Measurements from ENCODE around the gene ZDHHC13. TPM values are rescaled to one million over a fixed set of nuclear protein-coding genes. Genes with fewer than 3 reads are reported as not detected.

The ZDHHC13 gene
- polyA plus RNA-seq, 1 donor from 2014 or later = 70.0 TPM

DNA sequence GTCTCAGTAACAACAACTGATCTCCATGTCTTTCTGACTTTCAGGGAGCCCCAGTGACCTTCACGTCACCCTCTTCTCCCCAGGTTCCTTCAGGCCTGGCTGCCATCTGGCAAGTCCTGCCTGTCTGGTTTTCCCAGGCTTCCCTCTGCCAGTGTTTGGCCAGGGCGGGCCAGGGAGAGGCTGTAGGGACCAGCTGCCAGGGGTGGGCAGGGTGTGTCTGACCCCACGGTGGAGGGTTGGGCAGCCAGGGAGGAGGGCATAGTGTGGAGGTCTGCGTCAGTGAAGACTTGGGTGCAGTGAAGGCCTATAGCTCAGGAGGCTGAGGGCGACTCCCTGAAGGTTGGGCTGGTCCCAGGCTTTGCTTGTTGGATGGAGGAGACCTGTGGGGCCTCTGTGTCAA is 44.5 kb upstream of the ZDHHC13 start:
- Histone ChIP-seq H3K4me3 (ENCODE audit: low read length) (no peak overlapping the region), H3K79me2 (replicated peaks; ENCODE audit: insufficient read depth, low read length) (no peaks in the 10 kb centered on the region), H4K20me1 (ENCODE audit: insufficient read depth) (no peaks in the 10 kb centered on the region), H3K36me3 (ENCODE audit: insufficient read depth, low read length) (no peaks in the 10 kb centered on the region), H3K27ac (ENCODE audit: low read length) (no peak overlapping the region), H3K9me3 (ENCODE audit: low read length) (no peaks in the 10 kb centered on the region), H3K4me2 (ENCODE audit: low read length) (no peak overlapping the region), H3K9ac (ENCODE audit: low read length) (no peak overlapping the region), H3K27me3 (ENCODE audit: insufficient read depth, low read depth, low read length) (no peaks in the 10 kb centered on the region), H3K9me2 (ENCODE audit: insufficient read depth, low read length) (no peaks in the 10 kb centered on the region), H3F3A (ENCODE audit: insufficient read depth, low read length, poor library complexity, severe bottlenecking) (no peaks in the 10 kb centered on the region), H2AFZ (ENCODE audit: low read depth, low read length) (no peak overlapping the region)
- TF ChIP-seq EZH2 (IDR thresholded peaks at IDR 0.05; ENCODE audit: borderline replicate concordance, insufficient read depth, low read length, poor library complexity, severe bottlenecking) (no peak), SMC3 (conservative IDR thresholded peaks at IDR 0.05; ENCODE audit: poor library complexity) (no peak), EP300 (conservative IDR thresholded peaks at IDR 0.05; ENCODE audit: poor library complexity, severe bottlenecking) (no peak), POLR2AphosphoS5 (IDR thresholded peaks at IDR 0.05) (no peak), REST (IDR thresholded peaks at IDR 0.05; ENCODE audit: borderline replicate concordance) (no peak), MXI1 (conservative IDR thresholded peaks at IDR 0.05; ENCODE audit: poor library complexity, severe bottlenecking) (no peak), RAD21 (conservative IDR thresholded peaks at IDR 0.05) (no peak), TAF1 (IDR thresholded peaks at IDR 0.05; ENCODE audit: low read depth) (no peak)
- TF ChIP-seq, protein P1, sequence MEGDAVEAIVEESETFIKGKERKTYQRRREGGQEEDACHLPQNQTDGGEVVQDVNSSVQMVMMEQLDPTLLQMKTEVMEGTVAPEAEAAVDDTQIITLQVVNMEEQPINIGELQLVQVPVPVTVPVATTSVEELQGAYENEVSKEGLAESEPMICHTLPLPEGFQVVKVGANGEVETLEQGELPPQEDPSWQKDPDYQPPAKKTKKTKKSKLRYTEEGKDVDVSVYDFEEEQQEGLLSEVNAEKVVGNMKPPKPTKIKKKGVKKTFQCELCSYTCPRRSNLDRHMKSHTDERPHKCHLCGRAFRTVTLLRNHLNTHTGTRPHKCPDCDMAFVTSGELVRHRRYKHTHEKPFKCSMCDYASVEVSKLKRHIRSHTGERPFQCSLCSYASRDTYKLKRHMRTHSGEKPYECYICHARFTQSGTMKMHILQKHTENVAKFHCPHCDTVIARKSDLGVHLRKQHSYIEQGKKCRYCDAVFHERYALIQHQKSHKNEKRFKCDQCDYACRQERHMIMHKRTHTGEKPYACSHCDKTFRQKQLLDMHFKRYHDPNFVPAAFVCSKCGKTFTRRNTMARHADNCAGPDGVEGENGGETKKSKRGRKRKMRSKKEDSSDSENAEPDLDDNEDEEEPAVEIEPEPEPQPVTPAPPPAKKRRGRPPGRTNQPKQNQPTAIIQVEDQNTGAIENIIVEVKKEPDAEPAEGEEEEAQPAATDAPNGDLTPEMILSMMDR (IDR thresholded peaks at IDR 0.05; ENCODE audit: poor library complexity, severe bottlenecking) = no peak

DNA sequence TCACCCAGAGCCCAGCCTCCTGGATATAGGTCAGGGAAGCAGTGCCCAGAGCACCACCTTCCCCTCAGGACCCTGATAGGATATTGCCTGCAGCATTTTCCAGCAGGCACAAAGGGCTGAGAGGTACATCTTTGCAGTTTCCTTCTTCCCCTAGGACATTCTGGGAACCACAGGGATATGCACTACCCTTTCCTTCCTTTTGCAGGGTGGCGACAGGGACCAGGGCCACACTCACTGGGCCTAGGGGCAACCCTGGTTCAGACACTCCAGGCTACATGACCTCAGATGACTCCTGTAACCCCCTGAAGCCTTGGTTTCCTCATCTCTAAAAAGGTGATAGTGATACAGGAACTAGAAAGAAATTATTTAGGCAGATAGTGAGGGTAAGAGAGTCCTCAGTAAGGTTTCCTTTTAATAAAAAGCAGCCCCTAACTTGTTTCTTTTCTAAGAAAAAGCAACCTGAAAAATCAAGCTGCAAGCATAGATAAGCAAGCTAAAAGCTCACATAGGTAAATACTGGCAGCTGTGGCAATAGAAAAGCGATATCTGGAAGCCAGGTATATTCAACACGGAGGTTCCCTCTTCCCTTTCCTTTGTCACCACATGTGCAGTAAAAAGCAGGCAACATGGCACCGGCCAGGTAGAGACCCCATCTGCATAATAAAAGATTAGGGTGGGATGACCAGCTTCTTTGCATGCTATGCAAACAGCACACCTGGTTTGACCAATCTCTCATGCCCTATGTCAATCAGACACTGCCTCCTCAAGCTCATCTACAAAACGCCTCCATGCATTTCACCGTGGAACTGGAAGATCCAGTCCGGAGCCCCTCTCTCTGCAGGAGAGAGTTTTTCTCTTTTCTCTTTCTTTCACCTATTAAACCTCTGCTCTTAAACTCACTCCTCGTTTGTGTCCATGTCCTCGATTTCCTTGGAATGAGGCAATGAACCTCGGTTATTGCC is 43.2 kb upstream of the ZDHHC13 start:
- H3K4me2 ChIP-seq (ENCODE audit: low read length) = no peak overlapping the region
- no peak overlapping the region for H3K27ac ChIP-seq (ENCODE audit: low read length)
- H2AFZ ChIP-seq (ENCODE audit: low read depth, low read length) = no peak overlapping the region

More for the DNA sequence above, 43.2 kb upstream of the ZDHHC13 start:
- Histone ChIP-seq H3K9me3 (ENCODE audit: low read length) (no peaks in the 10 kb centered on the region), H3K27me3 (ENCODE audit: insufficient read depth, low read depth, low read length) (no peaks in the 10 kb centered on the region), H3K79me2 (replicated peaks; ENCODE audit: insufficient read depth, low read length) (no peaks in the 10 kb centered on the region), H3K4me3 (ENCODE audit: low read length) (no peak overlapping the region), H4K20me1 (ENCODE audit: insufficient read depth) (no peaks in the 10 kb centered on the region), H3K36me3 (ENCODE audit: insufficient read depth, low read length) (no peaks in the 10 kb centered on the region), H3K9me2 (ENCODE audit: insufficient read depth, low read length) (no peaks in the 10 kb centered on the region), H3F3A (ENCODE audit: insufficient read depth, low read length, poor library complexity, severe bottlenecking) (no peaks in the 10 kb centered on the region), H3K9ac (ENCODE audit: low read length) (no peak overlapping the region)
- TF ChIP-seq REST (IDR thresholded peaks at IDR 0.05; ENCODE audit: borderline replicate concordance) (no peak), RAD21 (conservative IDR thresholded peaks at IDR 0.05) (no peak), EP300 (conservative IDR thresholded peaks at IDR 0.05; ENCODE audit: poor library complexity, severe bottlenecking) (no peak), SMC3 (conservative IDR thresholded peaks at IDR 0.05; ENCODE audit: poor library complexity) (no peak), TAF1 (IDR thresholded peaks at IDR 0.05; ENCODE audit: low read depth) (no peak), POLR2AphosphoS5 (IDR thresholded peaks at IDR 0.05) (no peak), EZH2 (IDR thresholded peaks at IDR 0.05; ENCODE audit: borderline replicate concordance, insufficient read depth, low read length, poor library complexity, severe bottlenecking) (no peak), MXI1 (conservative IDR thresholded peaks at IDR 0.05; ENCODE audit: poor library complexity, severe bottlenecking) (no peak)
- TF ChIP-seq, protein P1 (IDR thresholded peaks at IDR 0.05; ENCODE audit: poor library complexity, severe bottlenecking) = no peak

Data from neural cell (in vitro differentiated cells).